Thoracic aorta (tissue), 2 donors: Measurements from ENCODE around the gene PPP4R3B. TPM values are rescaled to one million over a fixed set of nuclear protein-coding genes. Genes with fewer than 3 reads are reported as not detected.
A peak's percentile ranks its signal among the peaks of the same experiment; 100 is the strongest.

Experiments
- ATAC-seq: fragments of 150-250 bp; one replicate; pipeline ENCODE4 v1.8.0; 2017; ENCODE audit warnings: low read depth; ENCODE audit not compliant: insufficient number of reproducible peaks, low FRiP score
- DNase-seq: peaks from one replicate; pipeline ENCODE4 v3.0.0-alpha.2; 2020; ENCODE audit warnings: low spot score
- H3K27ac ChIP-seq, 2 donors: fragments of 200-600 bp; sonication (generic); 1 replicate in 1 of 2; 2 replicates in 1 of 2; pipeline ENCODE4 v1.5.1; 2016; ENCODE audit warnings: mild to moderate bottlenecking in 2 of 2, moderate library complexity in 2 of 2
- H3K27me3 ChIP-seq: fragments of 200-600 bp; sonication (generic); replicated peaks from 2 replicates; pipeline ENCODE4 v1.6.0; 2016; ENCODE audit warnings: mild to moderate bottlenecking; ENCODE audit not compliant: insufficient read depth
- H3K36me3 ChIP-seq: fragments of 200-600 bp; sonication (generic); one replicate; pipeline ENCODE4 v1.5.1; 2016
- H3K4me1 ChIP-seq, 2 donors: fragments of 200-600 bp; sonication (generic); 1 replicate in 1 of 2; 2 replicates in 1 of 2; pipeline versions ENCODE4 v1.5.1 to v1.6.0; 2016; ENCODE audit warnings: low read depth in 2 of 2, mild to moderate bottlenecking in 1 of 2; ENCODE audit not compliant: control insufficient read depth in 1 of 2
- H3K4me3 ChIP-seq: fragments of 200-600 bp; sonication (generic); 2 replicates; pipeline ENCODE4 v1.5.1; 2016; ENCODE audit warnings: mild to moderate bottlenecking
- H3K9me3 ChIP-seq: fragments of 200-600 bp; sonication (generic); 2 replicates; pipeline ENCODE4 v1.5.1; 2016
- CTCF ChIP-seq: fragments of 200-600 bp; sonication (generic); IDR thresholded peaks from one replicate; pipeline ENCODE4 v1.5.1; 2019; ENCODE audit warnings: antibody characterized with exemption
- total RNA-seq, 2 donors: library from RNA; depleted of rRNA; stranded (reverse); fragments of >200 nt; gene quantifications; one replicate each; pipeline versions ENCODE4 v1.1.0 to v1.2.3, GENCODE V29; 2016

PPP4R3B gene
- total RNA-seq, 2 donors from 2014 or later: 41.2 to 69.6 TPM

- no peak for ATAC-seq
Observed at GRCh38 chr2:55530539-55531081, 86.8 kb downstream of the PPP4R3B start.

GRCh38 chr2:55526174-55526573 lies 91.2 kb downstream of the PPP4R3B start:
- H3K4me3 ChIP-seq: no peak overlapping the region
- peaks cover 19% of the 10 kb centered on the region for H3K36me3 ChIP-seq
- no peaks in the 10 kb centered on the region for H3K9me3 ChIP-seq
- ATAC-seq (no peak), DNase-seq (no peak)
- no peak overlapping the region for H3K27ac ChIP-seq
- peaks cover 0 to 4% of the 10 kb centered on the region in 2 donors for H3K4me1 ChIP-seq
- TF ChIP-seq CTCF: no peak
- no peaks in the 10 kb centered on the region for H3K27me3 ChIP-seq

More at GRCh38 chr2:55530539-55531081, 86.8 kb downstream of the PPP4R3B start:
- Histone ChIP-seq H3K27me3 (no peaks in the 10 kb centered on the region), H3K36me3 (peaks cover 14% of the 10 kb centered on the region), H3K9me3 (no peaks in the 10 kb centered on the region), H3K4me1 (no peaks in the 10 kb centered on the region), H3K4me3 (no peak overlapping the region), H3K27ac (no peak overlapping the region)
- DNase-seq: no peak
- no peak for TF ChIP-seq CTCF

DNA sequence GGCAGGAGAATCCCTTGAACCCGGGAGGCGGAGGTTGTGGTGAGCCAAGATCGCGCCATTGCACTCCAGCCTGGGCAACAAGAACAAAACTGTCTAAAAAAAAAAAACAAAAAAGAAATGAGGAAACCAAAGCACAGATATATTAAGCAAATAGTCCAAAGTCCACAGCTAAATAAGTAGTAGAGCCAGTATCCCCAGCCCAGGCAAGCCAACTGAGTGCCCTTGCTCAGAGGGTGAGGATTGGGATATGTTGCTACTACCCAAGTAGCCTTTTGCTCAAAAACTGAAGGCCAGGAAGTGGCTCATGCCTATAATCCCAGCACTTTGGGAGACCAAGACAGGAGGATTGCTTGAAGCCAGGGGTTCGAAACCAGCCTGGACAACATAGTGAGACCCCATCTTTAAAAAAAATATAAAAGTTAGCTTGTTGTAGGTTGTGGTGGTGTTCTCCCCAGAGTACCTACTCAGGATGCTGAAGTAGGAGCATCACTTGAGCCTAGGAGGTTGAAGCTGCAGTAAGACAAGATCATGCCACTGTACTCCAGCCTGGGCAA lies 92.5 kb downstream of the PPP4R3B start:
- peaks cover 19% of the 10 kb centered on the region for H3K36me3 ChIP-seq
- no peaks in the 10 kb centered on the region for H3K9me3 ChIP-seq
- DNase-seq: no peak
- H3K4me3 ChIP-seq: no peak overlapping the region
- H3K4me1 ChIP-seq: peaks cover 0 to 11% of the 10 kb centered on the region in 2 donors
- no peak for TF ChIP-seq CTCF
- H3K27me3 ChIP-seq: no peaks in the 10 kb centered on the region
- ATAC-seq: no peak
- H3K27ac ChIP-seq: no peak overlapping the region

GRCh38 chr2:55519938-55520885 lies 97.2 kb downstream of the PPP4R3B start:
- no peaks in the 10 kb centered on the region for H3K9me3 ChIP-seq
- DNase-seq (no peak), ATAC-seq (peak; percentile 11)
- peak overlapping the region; percentile 76 for H3K4me3 ChIP-seq
- peaks cover 0 to 11% of the 10 kb centered on the region in 2 donors for H3K4me1 ChIP-seq
- H3K36me3 ChIP-seq: peaks cover 12% of the 10 kb centered on the region
- peak overlapping the region; percentile 88 to 90 for H3K27ac ChIP-seq
- TF ChIP-seq CTCF: no peak
- no peaks in the 10 kb centered on the region for H3K27me3 ChIP-seq

GRCh38 chr2:55518841-55519165 lies 98.6 kb downstream of the PPP4R3B start:
- ATAC-seq: no peak
- H3K36me3 ChIP-seq: peaks cover 2% of the 10 kb centered on the region
- H3K4me1 ChIP-seq: peaks cover 0 to 11% of the 10 kb centered on the region in 2 donors
- peak overlapping the region; percentile 76 for H3K4me3 ChIP-seq
- peak overlapping the region; percentile 88 to 90 for H3K27ac ChIP-seq
- no peak for TF ChIP-seq CTCF
- H3K9me3 ChIP-seq: no peaks in the 10 kb centered on the region
- no peaks in the 10 kb centered on the region for H3K27me3 ChIP-seq
- no peak for DNase-seq
